ENCODE measurements around the gene RACK1. TPM values are rescaled to one million over a fixed set of nuclear protein-coding genes. Genes with fewer than 3 reads are reported as not detected.

Gene RACK1
- total and polyA plus RNA-seq, 2 of the 4 experiments (the other 2 are of a cell fraction): 4,263 to 9,350 TPM

DNA sequence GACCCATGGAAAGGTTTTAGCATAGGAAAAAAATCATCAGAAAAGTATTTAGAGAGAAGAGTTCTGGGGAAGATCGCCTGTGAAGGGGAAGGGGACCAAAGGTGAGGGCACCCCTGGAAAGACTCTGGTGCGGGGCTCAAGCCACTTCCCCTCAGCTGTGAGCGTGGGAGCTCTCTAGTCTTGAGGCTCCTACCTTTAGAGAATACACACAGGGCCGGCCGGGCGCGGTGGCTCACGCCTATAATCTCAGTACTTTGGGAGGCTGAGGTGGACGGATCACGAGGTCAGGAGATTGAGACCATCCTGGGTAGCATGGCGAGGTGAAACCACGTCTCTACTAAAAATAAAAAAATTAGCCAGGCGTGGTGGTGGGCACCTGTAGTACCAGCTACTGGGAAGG lies 13.7 kb downstream of the RACK1 start:
- 90% methylated on average over 2 of the region's 13 CpGs; no CpG with 5 or more reads in 1 of the 2 experiments for WGBS, 2 experiments (ENCODE audit: extremely low coverage in 2 of 2, insufficient read length in 1 of 2)
- H2AK9ac ChIP-seq (replicated peaks; ENCODE audit: low read depth, low read length, poor library complexity): no peak overlapping the region
- peaks cover 2% of the 10 kb centered on the region; the same call in 1 of the 2 replicates for H3K9me1 ChIP-seq (ENCODE audit: insufficient read depth, low read length)
- TF ChIP-seq MXI1 (IDR thresholded peaks at IDR 0.05; ENCODE audit: borderline replicate concordance, low read depth, low read length) (no peak), CHD1 (IDR thresholded peaks at IDR 0.05; ENCODE audit: low read depth, low read length) (no peak), NFE2L2 (IDR thresholded peaks at IDR 0.05; ENCODE audit: low read depth, low read length) (no peak), RAD21 (IDR thresholded peaks at IDR 0.05; ENCODE audit: low read length) (no peak), SMC3 (IDR thresholded peaks at IDR 0.05; ENCODE audit: low read depth, low read length) (no peak), RCOR1 (IDR thresholded peaks at IDR 0.05; ENCODE audit: insufficient replicate concordance, low read length) (no peak), MAZ (IDR thresholded peaks at IDR 0.05; ENCODE audit: borderline replicate concordance, low read depth, low read length) (no peak), CEBPB (IDR thresholded peaks at IDR 0.05; ENCODE audit: low read depth, low read length) (no peak), POLR2A (IDR thresholded peaks at IDR 0.05; ENCODE audit: low read depth, low read length) (no peak), RFX5 (IDR thresholded peaks at IDR 0.05; ENCODE audit: low read depth, low read length) (no peak), FOS (IDR thresholded peaks at IDR 0.05; ENCODE audit: low read depth, low read length) (no peak)
- TF ChIP-seq, protein P1, sequence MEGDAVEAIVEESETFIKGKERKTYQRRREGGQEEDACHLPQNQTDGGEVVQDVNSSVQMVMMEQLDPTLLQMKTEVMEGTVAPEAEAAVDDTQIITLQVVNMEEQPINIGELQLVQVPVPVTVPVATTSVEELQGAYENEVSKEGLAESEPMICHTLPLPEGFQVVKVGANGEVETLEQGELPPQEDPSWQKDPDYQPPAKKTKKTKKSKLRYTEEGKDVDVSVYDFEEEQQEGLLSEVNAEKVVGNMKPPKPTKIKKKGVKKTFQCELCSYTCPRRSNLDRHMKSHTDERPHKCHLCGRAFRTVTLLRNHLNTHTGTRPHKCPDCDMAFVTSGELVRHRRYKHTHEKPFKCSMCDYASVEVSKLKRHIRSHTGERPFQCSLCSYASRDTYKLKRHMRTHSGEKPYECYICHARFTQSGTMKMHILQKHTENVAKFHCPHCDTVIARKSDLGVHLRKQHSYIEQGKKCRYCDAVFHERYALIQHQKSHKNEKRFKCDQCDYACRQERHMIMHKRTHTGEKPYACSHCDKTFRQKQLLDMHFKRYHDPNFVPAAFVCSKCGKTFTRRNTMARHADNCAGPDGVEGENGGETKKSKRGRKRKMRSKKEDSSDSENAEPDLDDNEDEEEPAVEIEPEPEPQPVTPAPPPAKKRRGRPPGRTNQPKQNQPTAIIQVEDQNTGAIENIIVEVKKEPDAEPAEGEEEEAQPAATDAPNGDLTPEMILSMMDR (conservative IDR thresholded peaks at IDR 0.05; ENCODE audit: low read depth, low read length): no peak
- TF ChIP-seq, protein P2, sequence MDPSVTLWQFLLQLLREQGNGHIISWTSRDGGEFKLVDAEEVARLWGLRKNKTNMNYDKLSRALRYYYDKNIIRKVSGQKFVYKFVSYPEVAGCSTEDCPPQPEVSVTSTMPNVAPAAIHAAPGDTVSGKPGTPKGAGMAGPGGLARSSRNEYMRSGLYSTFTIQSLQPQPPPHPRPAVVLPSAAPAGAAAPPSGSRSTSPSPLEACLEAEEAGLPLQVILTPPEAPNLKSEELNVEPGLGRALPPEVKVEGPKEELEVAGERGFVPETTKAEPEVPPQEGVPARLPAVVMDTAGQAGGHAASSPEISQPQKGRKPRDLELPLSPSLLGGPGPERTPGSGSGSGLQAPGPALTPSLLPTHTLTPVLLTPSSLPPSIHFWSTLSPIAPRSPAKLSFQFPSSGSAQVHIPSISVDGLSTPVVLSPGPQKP (IDR thresholded peaks at IDR 0.05; ENCODE audit: borderline replicate concordance, low read depth, low read length): no peak
- no peak overlapping the region for H3K56ac ChIP-seq (ENCODE audit: extremely low read depth, insufficient read depth, low read length)
- H3K14ac ChIP-seq (replicated peaks; ENCODE audit: low read depth, low read length): no peak overlapping the region
- H3K23ac ChIP-seq (ENCODE audit: low read depth, low read length): no peak overlapping the region
- ATAC-seq (ENCODE audit: low read depth) (no peak), DNase-seq (no peak)
- H3K4me1 ChIP-seq (ENCODE audit: control insufficient read depth, insufficient read depth, low read length): no peaks in the 10 kb centered on the region
- dilution Hi-C loops (cut with HindIII; ENCODE audit: low sequenced_read_pairs, unreplicated experiment) (no loop called here), in situ Hi-C loops (cut with MboI; ENCODE audit: low sequenced_read_pairs) (no loop called here), intact Hi-C loops (cut with micrococcal nuclease) (no loop called here)
- H2AK5ac ChIP-seq (ENCODE audit: low read depth, low read length): no peak overlapping the region
- H3K4me3 ChIP-seq (ENCODE audit: insufficient read depth, low read depth, low read length): no peak overlapping the region
- no peak overlapping the region for H2BK5ac ChIP-seq (ENCODE audit: low read depth, low read length, poor library complexity, severe bottlenecking)
- H3K4ac ChIP-seq (ENCODE audit: low read depth, low read length): no peak overlapping the region
- no peak overlapping the region for H2BK120ac ChIP-seq (ENCODE audit: low read depth, low read length)
- H3K18ac ChIP-seq (ENCODE audit: low read depth, low read length): no peak overlapping the region
- H3K4me2 ChIP-seq (ENCODE audit: low read depth, low read length): no peak overlapping the region
- H2BK15ac ChIP-seq (ENCODE audit: low read depth, low read length): no peak overlapping the region
- no peak overlapping the region for H3K9ac ChIP-seq (ENCODE audit: low read depth, low read length)
- no peak overlapping the region for H3K27ac ChIP-seq (ENCODE audit: insufficient read depth, low read length)
- no peaks in the 10 kb centered on the region for H3K9me3 ChIP-seq (ENCODE audit: control insufficient read depth, insufficient read depth, low read length)
- H3K27me3 ChIP-seq (ENCODE audit: control insufficient read depth, insufficient read depth, low read length): no peaks in the 10 kb centered on the region
- POLR2A ChIA-PET (ENCODE audit: unreplicated experiment): no interaction called here
- H4K91ac ChIP-seq (ENCODE audit: insufficient read depth, low read depth, low read length): no peak overlapping the region
- CTCF ChIA-PET: no interaction called here
- H3K36me3 ChIP-seq (ENCODE audit: control insufficient read depth, insufficient read depth, low read length): peaks cover 43% of the 10 kb centered on the region
- H4K8ac ChIP-seq (ENCODE audit: low read depth in 2 of 2, low read length in 2 of 2): no peak overlapping the region
- H2AFZ ChIP-seq (replicated peaks; ENCODE audit: low read length, poor library complexity): no peak overlapping the region
- no peak overlapping the region for H2BK20ac ChIP-seq (ENCODE audit: low read depth, low read length)
- H3K79me1 ChIP-seq (ENCODE audit: low read depth in 1 of 2, low read length in 2 of 2): peaks cover 14 to 27% of the 10 kb centered on the region in 2 experiments
- no peak overlapping the region for H4K5ac ChIP-seq (ENCODE audit: low read depth, low read length)
- BruUV-seq (replicated peaks): no TSS peak
- peaks cover 17% of the 10 kb centered on the region for H4K20me1 ChIP-seq (ENCODE audit: insufficient read depth, low read length)
